Posterior vena cava (tissue), 2 donors: ENCODE data around the gene RASEF. TPM values are rescaled to one million over a fixed set of nuclear protein-coding genes. Genes with fewer than 3 reads are reported as not detected.

Experiments
- DNase-seq: peaks from one replicate; pipeline ENCODE4 v3.0.0-alpha.2; 2020; ENCODE audit warnings: low spot score
- intact Hi-C, 2 donors: fragments of 100-400 bp; cut with DNase I; formaldehyde crosslinking; loops; one replicate each; pipeline versions ENCODE4 v1.14.1 to v1.14.2; 2022 to 2023
- total RNA-seq, 2 donors: library from RNA; stranded (reverse); fragmentation: NEBNext Ultra II Directional; extraction: Animal tissue kit (Norgen Biotek cat#: 25700); gene quantifications; one replicate each; pipeline ENCODE4 v1.2.1, GENCODE V29; 2021
- donor health status: DM: yes; HTN: yes; CAD: no.
- donor health status: DM: yes; HTN: yes; CAD: no.

Gene RASEF
- total RNA-seq, 2 donors from 2014 or later: 0.37 to 1.00 TPM

DNA sequence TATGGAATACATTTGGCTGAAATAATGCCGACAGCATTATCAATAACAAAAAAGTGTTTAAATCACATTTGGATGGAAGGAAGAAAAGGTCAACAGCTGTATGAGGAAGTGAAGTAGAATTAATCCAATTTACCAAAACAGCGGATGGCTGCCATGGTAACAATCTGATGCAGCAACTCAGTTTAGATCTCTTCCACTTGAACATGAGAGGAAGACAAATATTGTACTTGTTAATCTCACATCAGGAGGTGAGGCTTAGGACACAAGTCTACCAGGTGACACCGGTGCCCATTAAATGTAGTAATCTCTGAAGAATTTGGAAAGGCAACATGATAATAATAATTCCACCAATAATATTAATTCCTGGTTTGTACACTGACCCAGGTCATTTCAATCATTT, 2.4 kb downstream of the RASEF start:
- no peak for DNase-seq
- intact Hi-C loops: no loop called here

DNA sequence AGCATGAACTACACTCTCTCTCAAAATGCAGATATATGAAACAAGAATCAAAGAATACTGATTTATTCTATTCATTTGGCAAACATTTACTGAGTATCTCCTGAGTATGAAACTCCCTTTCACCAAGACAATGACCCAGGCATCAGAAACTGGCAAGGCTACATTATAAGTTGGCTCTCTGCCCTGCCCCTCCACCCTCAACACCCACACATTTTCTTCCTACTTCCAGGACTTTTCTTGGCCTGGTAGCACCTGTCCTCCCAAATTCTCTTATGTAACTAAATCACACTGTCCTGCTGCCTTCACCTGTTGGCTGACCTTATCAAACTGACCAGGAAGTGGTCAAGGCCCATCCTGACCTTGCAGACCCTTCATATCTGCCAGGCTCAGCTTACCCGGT, 3.5 kb downstream of the RASEF start:
- DNase-seq: no peak
- intact Hi-C loops: no loop called here

DNA sequence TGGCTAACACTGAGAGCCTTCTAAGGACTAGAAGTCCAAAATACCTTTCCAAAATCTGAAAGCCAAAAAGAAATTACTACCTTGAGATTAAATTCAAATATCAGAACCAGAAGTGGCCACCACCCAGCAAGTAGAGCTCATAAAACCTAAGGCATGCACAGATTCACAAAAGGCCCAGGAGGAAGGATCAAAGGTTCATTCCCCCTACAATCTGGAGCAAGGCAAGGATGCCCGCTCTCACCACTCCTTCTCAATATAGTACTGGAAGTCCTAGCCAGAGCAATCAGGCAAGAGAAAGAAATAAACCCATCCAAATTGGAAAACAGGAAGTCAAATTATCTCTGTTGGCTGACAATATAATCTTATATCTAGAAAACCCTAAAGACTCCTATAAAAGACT, 6.0 kb downstream of the RASEF start:
- no peak for DNase-seq
- intact Hi-C loops: no loop called here

DNA sequence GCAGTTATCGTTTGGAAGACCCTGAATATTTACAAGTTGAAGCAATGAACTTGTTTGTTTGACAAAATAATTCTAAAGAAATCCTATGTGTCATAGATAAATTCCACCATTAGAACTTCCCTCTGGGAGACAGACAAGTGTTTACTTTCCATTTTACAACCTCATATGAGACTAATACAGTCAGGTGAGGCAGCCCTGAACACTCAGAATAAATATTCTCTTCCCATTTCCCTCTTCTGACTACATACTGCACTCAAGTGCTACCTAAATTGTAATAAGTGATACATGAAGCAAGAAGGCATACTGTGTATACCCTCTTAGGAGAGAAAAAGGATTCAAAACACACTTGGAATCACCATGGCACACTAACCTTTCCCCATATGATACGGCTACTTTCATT, 6.8 kb downstream of the RASEF start:
- intact Hi-C loops: no loop called here
- DNase-seq: no peak

DNA sequence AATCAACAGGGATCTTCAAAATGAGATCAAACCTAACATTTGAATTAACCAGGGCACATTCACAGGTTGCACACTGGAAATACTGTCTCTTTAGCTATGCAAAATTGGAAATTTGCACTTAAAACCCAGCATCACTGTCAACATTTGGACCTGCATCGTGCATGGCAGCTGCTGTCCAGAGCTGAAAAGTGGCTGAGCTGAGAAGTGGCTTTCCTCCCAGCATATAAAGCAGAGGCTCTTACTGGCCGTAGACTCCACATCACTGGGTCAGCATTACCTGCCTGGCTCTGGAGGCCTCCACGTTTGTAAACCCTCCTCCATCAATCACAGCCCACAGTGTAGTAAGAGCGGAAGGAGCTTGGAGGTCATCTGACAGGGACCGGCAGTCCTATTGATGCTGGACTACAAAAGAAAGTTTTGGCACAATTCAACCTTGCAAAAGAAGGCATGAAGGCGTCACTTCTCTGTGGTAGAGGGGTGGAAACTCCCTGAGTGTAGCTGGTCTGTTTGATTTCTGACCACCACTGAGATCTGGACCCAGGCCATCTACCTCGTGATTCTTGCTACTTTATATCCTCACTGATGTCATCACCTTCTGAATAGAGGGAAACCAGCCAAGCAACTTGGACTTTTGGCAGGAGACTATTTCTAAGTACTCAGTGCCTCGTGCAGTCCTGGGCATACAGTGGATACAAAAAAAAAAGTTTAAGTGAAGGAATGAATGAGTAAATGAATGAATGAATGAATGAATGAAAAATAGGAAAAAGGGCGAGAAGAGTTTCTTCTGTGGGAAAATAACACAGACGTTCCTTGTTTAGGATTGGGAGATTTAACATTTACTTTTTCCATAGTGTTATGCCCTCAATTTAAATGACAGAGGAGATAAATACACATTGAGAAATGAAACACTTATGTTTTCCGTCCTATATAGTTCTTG, 14.8 kb downstream of the RASEF start:
- intact Hi-C loops: no loop called here
- no peak for DNase-seq

DNA sequence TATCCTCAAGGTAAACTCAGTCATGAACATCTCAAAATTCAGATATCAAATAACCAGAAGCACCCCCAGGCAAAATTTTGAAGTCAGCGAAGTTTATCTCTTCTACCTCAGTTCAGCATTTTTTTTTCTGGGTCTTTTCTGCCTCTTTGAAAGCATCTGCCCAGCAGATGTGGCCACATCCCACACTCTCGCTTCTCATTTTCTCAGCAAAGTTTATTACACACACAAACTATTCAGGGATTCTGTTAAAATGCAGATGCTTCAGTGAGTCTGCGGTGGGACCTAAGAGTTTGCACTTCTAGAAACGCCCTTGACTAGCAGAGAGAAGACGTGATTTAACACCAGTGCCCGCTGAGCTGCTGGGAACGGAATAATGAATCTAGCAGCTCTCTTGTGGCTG, 19.3 kb downstream of the RASEF start:
- intact Hi-C loops: no loop called here
- no peak for DNase-seq

DNA sequence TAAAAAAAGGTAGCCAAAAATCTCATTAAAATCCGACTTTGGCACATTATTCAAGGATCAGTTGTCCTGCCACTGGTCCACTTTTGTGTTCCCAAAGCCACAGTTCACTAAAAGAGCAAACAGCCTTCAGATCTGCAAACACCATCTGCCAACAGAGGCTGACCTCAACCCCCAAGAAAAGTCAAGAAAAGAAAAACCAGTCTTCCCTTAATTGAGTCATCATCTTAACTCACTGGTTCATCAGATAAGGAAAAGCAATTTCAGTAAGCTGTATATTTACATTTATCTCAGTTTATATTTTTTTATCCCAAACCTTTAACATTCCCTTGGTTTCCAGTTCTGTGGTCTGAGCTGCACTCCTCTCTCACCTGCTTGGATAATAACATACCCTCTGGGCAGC, 21.2 kb downstream of the RASEF start:
- intact Hi-C loops: no loop called here
- no peak for DNase-seq

DNA sequence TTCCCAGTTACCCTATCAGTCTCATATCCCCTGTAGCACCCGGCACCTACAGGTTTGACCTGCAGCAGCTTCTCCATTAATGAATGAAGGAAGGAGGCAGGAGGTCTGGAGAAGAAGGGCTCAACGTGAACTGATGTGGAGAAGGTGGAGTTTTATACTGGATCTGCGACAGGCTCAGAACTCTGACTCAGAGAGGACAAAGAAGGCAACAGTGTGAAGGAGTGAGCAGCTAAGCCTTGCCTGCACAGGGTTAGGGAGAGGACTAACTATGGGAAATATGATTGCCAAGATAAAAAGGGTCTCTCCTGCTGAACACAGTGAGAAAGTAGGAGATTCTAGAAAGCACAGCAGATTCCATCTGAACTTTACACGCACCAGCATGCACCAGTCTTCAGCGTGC, 23.6 kb downstream of the RASEF start:
- intact Hi-C loops: no loop called here
- no peak for DNase-seq

DNA sequence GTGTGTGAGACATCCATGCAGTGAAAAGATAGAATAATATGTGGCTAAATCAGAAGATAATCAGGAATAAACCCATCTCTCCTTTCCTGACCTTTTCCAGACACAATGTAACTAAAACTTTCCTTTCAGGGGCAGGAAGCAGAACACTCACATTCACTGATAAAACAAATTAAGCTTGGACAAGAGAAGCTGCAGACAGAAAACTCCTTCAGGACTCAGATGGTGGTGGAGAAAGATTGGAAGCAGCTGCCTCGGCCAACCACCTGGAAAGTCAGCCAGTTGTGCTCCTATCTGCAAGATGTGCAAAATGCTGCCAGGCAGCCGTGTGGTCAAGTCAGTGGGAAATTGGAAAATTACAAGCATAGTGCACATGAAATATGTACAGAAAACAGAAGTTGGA, 26.9 kb downstream of the RASEF start:
- DNase-seq: no peak
- intact Hi-C loops: no loop called here

DNA sequence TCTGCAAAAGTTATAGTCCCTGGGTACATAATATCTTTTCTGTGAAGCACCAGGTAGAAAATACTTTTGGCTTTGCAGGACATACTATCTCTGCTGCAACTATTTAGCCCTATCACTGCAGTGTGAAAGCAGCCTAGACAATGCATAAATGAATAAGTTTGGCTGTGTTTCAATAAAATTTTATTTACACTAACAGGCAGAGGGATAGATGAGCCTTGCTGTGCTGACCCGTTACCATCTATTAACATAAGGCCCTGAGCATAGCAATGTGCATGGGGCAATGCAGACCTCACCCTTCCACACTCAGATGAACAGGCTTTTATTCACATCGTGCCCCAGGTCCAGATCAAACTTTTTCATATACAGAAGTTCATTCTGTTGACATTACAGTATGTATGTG, 27.8 kb downstream of the RASEF start:
- DNase-seq: no peak
- intact Hi-C loops: no loop called here

DNA sequence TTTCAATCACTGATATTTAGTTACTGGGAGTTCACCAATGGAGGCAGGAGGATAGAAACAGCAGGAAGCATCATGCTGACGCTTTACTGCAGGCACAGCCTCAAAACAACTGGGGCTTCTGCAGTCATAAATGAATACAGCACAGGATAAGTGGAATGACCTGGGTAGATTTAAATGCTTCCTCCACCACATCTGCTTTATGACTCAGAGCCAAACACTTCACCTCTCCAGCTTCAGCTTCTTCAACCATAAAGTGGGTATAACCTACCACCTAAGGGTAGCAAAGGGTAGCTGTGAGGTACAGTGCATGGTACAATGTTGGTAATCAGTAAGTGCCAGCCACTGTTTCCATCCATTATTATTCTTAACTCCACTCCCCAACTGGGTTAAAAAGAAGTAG, 28.4 kb downstream of the RASEF start:
- intact Hi-C loops: no loop called here
- no peak for DNase-seq

DNA sequence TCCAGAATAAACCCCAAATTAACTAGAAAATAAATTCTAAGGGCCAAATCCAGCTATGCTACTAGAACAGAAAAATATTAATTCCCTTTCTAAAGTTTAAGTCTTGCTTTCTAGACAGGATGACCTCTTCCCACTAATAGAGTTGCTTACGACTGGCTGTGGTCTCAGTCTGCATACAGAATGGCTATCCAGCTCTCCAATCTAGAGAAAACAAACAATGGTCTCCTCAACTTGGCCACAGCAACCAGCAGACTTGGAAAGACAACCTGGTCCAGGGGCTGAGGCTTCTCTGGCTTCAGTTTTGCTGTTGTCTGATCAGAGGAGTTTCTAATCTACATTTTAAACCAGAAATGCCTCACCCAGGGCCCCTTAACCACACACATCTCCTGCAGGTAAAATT, 28.9 kb downstream of the RASEF start:
- DNase-seq: no peak
- intact Hi-C loops: no loop called here

DNA sequence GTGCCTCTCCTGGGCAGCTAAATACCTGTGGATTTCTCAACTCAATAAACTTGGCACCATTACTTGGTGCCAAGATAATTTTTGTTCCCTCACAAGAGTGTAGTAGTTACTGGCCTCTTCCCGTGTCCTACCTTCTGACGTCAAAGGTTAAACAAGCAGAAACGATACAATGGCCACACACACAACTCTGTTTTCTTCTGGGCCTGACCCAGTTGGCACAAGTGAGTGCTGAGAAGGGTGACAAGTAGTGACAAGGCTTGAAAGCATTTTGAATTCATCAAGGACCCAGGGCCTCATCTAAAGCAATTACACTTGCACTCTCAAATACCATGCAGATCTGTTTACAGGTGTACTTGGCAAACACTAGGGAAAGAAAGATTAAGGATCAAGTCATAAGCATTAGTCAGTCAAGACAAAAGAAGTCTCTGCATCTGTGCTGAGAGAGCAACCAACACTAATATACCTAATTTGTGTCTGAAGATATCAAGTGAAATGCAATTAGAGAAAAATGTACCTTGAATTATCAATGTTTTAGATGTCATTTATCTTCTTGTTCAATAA, 30.8 kb downstream of the RASEF start:
- intact Hi-C loops: no loop called here
- no peak for DNase-seq

DNA sequence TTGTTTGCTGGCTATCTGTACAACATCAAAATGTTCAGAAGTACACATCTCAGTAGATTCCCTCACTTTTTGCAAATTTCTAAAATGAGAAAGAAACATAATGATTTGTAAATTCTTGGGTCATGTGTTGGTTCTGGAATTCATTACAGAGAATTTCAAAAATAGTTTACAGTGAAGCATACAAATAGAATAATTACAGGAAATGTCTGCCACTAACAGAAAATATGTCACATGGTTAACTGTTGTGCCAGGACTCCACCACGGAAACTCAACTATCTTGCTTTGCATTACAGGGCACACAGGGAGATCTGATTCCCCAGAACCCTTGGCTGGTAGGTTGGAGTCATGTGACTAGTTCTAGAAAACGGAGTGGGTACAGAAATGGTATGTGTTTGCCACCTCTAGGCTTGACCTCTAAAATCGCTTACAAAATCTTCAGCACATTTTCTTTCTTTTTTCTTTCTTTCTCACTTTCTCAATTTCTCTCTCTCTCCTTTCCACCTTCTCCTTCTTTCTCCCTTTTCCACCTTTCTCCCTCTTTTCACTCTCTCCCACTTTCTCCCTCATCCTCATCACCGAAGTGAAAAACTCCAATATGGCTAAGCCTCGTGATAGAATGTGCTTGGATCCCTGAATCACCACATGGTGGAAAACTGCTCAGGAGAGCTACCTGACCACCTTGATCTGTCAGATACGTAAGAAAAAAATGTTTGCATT, 32.4 kb downstream of the RASEF start:
- intact Hi-C loops: no loop called here
- DNase-seq: no peak

DNA sequence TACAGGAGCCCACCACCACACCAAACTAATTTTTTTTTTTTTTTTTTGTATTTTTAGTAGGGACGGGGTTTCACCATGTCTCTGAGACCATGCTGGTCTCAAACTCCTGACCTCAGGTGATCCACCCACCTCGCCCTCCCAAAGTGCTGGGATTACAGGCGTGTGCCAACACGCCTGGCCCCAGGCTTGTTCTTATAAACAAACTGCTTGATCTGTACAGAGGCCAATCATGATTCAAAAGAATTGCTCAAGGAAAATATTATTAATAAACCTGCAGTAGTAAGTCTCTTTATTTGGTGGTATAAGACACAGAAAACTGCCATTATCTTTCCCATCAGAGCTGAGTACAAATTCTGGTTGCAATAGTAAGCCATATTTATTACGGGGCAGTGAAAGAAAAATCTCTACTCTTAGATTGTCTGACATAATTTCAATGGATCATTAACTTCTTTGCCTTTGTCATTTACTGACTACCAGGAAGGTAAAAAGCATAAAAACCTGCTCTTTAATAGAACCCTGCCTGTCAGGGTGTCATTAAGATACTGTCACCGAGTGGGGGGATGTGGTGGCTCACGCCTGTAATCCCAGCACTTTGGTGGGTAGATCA, 33.3 kb downstream of the RASEF start:
- no peak for DNase-seq
- intact Hi-C loops: no loop called here

DNA sequence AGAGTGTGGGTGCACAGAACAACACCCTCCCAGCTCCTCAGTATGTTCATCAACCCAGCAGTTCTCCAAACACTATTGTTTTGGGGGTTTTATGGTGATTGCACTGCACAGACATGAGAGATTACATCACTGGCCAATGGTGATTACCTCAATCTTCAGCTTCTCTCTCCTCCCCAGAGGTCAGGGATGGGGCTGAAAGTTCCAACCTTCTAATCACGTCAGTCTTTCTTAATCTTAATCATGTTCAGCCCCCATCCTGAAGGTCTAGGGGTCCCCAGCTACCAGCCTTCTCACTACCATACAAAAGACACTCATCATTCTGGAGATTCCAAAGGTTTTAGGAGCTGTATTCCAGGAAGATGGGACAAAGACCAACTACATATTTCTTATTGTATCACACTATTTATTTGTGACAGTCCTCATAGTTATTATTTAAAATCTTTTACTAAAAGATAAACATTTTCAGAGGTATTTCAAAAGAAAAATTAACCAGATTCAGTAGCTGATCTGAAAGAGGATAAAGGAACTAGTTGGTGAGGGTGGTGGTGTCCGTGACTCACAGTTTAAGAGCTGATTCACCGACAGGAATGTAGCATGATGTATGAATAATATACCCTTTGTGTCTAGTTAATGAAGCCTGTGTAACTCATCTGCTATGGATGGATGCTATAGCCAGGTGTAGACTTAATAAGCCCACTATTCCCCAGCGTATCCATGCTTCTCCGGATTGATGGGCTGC, 35.6 kb downstream of the RASEF start:
- intact Hi-C loops: no loop called here
- DNase-seq: no peak

DNA sequence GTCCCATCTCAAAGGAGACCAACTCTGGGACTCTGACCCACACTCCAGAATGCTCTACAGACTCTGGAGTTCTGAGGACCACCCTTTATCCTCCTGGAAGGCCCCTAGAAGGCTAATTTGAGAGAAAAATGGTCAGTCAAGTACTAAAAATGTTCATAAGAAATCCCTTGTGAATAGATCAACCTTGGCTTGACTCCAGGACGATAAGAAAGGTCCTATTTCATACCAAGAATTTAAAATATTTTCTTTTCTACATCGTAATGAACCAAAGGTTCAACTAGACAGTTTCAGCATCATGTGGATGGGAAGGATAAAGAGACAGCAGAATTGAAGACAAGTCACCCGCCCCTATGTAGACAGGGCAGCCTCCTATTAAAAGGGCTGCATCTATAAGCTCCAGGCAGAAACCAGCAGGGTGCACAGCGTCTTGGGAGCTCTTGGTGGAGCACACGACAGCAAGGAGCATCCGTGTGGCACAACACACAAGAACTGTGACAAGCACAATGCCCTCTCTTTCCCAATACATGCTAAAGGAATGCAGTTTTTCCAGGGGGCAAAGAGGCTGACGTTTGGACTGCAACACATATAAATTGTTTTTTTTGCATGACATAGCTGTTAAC, 38.3 kb downstream of the RASEF start:
- intact Hi-C loops: no loop called here
- no peak for DNase-seq

DNA sequence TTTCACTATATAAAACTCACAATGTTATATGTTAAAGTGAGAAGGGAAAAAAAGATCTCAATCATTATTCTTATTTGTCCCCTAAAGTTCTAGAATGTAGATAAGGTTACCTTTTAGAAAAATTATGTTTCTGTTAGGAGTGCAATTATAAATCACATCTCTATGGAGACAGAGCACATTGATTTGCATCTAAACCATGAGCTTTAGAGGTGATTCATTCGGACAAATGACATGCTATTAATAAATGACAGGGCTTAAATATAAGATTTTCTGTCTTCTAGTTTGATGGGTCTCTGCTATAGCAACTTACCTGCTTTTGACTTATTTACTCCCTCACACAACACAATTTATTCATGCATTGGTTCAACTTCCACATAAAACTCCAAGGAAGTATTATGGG, 39.8 kb downstream of the RASEF start:
- DNase-seq: no peak
- intact Hi-C loops: no loop called here

DNA sequence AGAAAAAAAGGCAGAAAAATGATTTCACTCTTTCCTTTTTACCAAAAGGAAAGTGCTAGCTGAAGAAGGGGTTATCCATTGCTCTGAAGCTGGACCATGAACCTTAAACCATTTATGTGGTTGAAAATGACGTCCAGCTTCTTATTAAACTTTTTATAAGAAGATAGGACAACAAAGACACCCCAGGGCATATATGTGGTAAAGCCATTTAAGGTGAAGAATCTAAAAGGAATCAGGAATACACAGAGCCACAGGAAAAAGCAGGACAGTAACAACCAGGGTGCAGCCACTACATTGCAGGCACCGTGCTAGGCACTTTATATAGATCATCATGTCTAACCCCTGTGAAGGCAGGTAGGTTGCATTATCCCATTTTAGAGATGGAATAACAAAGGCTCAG, 42.1 kb downstream of the RASEF start:
- DNase-seq: no peak
- intact Hi-C loops: no loop called here
